Subcutaneous abdominal adipose tissue (tissue), 5 donors: ENCODE results near the gene PDLIM5.
"Not testable (repeated sequence)": the region's sequence is repeated elsewhere in the genome, so short reads cannot be mapped to it uniquely, and the experiment has no call there.

Experiments
- H3K27ac ChIP-seq: one replicate; pipeline ENCODE4 v1.7.0; 2013; ENCODE audit warnings: low read depth, mild to moderate bottlenecking, inconsistent platforms, low read length, moderate library complexity
- H3K27me3 ChIP-seq, 5 donors: one replicate each; pipeline ENCODE4 v1.7.0; 2013; ENCODE audit warnings: low read length in 5 of 5, inconsistent platforms in 1 of 5; ENCODE audit not compliant: control insufficient read depth in 5 of 5, insufficient read depth in 4 of 5
- H3K36me3 ChIP-seq, 5 donors: one replicate each; pipeline ENCODE4 v1.7.0; 2013; ENCODE audit warnings: low read length in 5 of 5; ENCODE audit not compliant: control insufficient read depth in 5 of 5, insufficient read depth in 5 of 5
- H3K4me1 ChIP-seq, 5 donors: one replicate each; pipeline ENCODE4 v1.7.0; 2013; ENCODE audit warnings: low read length in 5 of 5, mild to moderate bottlenecking in 3 of 5, moderate library complexity in 1 of 5; ENCODE audit not compliant: control insufficient read depth in 5 of 5, insufficient read depth in 5 of 5
- H3K4me3 ChIP-seq, 5 donors: one replicate each; pipeline ENCODE4 v1.7.0; 2013; ENCODE audit warnings: low read length in 5 of 5, low read depth in 1 of 5
- H3K9ac ChIP-seq, 5 donors: one replicate each; pipeline ENCODE4 v1.7.0; 2013; ENCODE audit warnings: low read length in 5 of 5, mild to moderate bottlenecking in 4 of 5, moderate library complexity in 3 of 5
- H3K9me3 ChIP-seq, 5 donors: one replicate each; pipeline ENCODE4 v1.7.0; 2013; ENCODE audit warnings: low read length in 5 of 5; ENCODE audit not compliant: control insufficient read depth in 5 of 5
- donor health status: healthy.
- donor health status: healthy.
- donor health status: healthy.
- donor health status: healthy.
- donor health status: healthy.

The PDLIM5 gene

GRCh38 chr4:94650134-94650495, 198.4 kb downstream of the PDLIM5 start:
- Histone ChIP-seq H3K9ac (no peak overlapping the region), H3K27me3 (no peaks in the 10 kb centered on the region), H3K4me3 (no peak overlapping the region), H3K9me3 (no peaks in the 10 kb centered on the region), H3K27ac (no peak overlapping the region), H3K4me1 (peaks cover 0 to 6% (median 0%) of the 10 kb centered on the region in 5 donors), H3K36me3 (peaks cover 6 to 22% (median 13%) of the 10 kb centered on the region in 5 donors)

- Histone ChIP-seq H3K27ac (no peak overlapping the region), H3K36me3 (peaks cover 6 to 18% (median 13%) of the 10 kb centered on the region in 5 donors)
These were observed 198.9 kb downstream of the PDLIM5 start for GRCh38 chr4:94650690-94651089.

GRCh38 chr4:94653095-94653649, 201.4 kb downstream of the PDLIM5 start:
- H3K9ac ChIP-seq, result no peak overlapping the region
- H3K9me3 ChIP-seq, result no peaks in the 10 kb centered on the region
- peaks cover 7 to 15% (median 9%) of the 10 kb centered on the region in 5 donors for H3K36me3 ChIP-seq
- H3K27me3 ChIP-seq, result no peaks in the 10 kb centered on the region
- no peak overlapping the region for H3K27ac ChIP-seq
- no peak overlapping the region for H3K4me3 ChIP-seq
- peaks cover 0 to 6% (median 0%) of the 10 kb centered on the region in 5 donors for H3K4me1 ChIP-seq

More at GRCh38 chr4:94650690-94651089, 198.9 kb downstream of the PDLIM5 start:
- no peaks in the 10 kb centered on the region for H3K27me3 ChIP-seq
- no peak overlapping the region for H3K4me3 ChIP-seq
- no peak overlapping the region for H3K9ac ChIP-seq
- H3K4me1 ChIP-seq, result peaks cover 0 to 6% (median 0%) of the 10 kb centered on the region in 5 donors
- no peaks in the 10 kb centered on the region for H3K9me3 ChIP-seq

DNA sequence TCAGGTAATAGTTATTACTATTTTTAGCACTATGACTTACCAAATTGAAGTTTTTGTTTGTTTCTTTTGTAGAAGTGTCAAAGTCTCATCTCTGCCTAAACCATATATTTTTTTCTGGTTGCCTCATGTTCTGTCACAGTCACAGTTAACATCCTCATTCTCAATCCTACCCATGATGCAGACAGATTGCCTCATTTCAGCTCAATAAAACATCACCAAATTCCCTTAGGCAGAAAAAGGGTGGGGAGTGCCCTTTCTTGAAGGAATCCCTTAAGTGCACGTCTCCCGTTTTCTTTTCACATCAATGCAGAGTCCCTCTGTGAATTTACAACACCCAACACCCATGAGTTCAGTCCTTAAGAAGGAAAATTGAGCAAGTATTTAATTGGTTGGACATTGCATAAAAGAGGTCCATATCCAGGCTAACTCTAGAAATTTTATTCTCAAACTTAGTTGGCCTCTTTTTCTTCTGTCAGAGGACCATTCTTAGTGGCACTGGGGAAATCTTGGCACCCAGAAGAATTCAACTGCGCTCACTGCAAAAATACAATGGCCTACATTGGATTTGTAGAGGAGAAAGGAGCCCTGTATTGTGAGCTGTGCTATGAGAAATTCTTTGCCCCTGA, 202.4 kb downstream of the PDLIM5 start:
- H3K27me3 ChIP-seq, result no peaks in the 10 kb centered on the region
- no peak overlapping the region for H3K4me3 ChIP-seq
- H3K9me3 ChIP-seq, result no peaks in the 10 kb centered on the region
- H3K36me3 ChIP-seq, result peaks cover 6 to 21% (median 13%) of the 10 kb centered on the region in 5 donors
- H3K4me1 ChIP-seq, result peaks cover 0 to 6% (median 0%) of the 10 kb centered on the region in 5 donors
- H3K27ac ChIP-seq, result no peak overlapping the region
- H3K9ac ChIP-seq, result no peak overlapping the region

GRCh38 chr4:94654714-94655113, 203.0 kb downstream of the PDLIM5 start:
- Histone ChIP-seq H3K4me1 (peaks cover 0 to 4% (median 0%) of the 10 kb centered on the region in 5 donors), H3K4me3 (no peak overlapping the region), H3K9me3 (no peaks in the 10 kb centered on the region), H3K36me3 (peaks cover 6 to 23% (median 13%) of the 10 kb centered on the region in 5 donors), H3K27me3 (no peaks in the 10 kb centered on the region), H3K27ac (no peak overlapping the region), H3K9ac (no peak overlapping the region)

DNA sequence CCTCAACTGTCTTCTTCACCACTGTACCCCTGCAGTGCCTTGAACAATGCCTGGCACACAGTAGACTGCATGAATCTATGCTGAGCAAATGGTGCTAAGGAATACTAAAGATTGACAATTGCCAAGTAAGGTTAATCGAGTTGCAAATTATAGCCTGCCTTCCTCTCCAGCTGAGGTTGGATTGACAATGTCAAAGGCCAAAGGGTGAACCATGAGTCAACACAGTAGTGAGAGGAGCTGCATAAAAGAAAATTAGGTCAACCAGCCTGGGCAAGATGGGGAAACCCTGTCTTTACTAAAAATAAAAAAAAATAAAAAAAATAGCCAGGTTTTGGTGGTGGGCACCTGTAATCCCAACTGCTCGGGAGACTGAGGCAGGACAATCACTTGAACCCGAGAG, 208.9 kb downstream of the PDLIM5 start:
- H3K36me3 ChIP-seq, result peaks cover 16 to 41% (median 26%) of the 10 kb centered on the region in 5 donors
- no peak overlapping the region for H3K27ac ChIP-seq
- no peaks in the 10 kb centered on the region for H3K9me3 ChIP-seq
- no peaks in the 10 kb centered on the region for H3K4me1 ChIP-seq
- H3K9ac ChIP-seq, result no peak overlapping the region
- H3K27me3 ChIP-seq, result no peaks in the 10 kb centered on the region
- H3K4me3 ChIP-seq, result no peak overlapping the region

DNA sequence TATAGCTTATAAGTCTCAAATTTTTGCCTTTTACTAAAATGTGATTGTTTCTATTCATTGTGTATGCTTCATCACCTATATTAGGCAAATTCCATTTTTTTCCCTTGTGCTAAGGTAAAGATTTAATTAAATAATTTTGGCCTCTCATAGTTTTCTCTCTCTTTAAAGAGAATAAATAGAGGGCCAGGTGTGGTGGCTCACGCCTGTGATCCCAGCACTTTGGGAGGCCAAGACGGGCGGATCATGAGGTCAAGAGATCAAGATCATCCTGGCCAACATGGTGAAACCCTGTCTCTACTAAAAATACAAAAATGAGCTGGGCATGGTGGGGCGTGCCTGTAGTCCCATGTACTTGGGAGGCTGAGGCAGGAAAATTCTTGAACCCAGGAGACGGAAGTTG, 213.3 kb downstream of the PDLIM5 start:
- not testable (repeated sequence) for H3K27me3 ChIP-seq, H3K27ac ChIP-seq, H3K9me3 ChIP-seq, H3K4me1 ChIP-seq, H3K9ac ChIP-seq, H3K4me3 ChIP-seq
- H3K36me3 ChIP-seq, result peaks cover 10 to 34% (median 23%) of the 10 kb centered on the region in 5 donors

DNA sequence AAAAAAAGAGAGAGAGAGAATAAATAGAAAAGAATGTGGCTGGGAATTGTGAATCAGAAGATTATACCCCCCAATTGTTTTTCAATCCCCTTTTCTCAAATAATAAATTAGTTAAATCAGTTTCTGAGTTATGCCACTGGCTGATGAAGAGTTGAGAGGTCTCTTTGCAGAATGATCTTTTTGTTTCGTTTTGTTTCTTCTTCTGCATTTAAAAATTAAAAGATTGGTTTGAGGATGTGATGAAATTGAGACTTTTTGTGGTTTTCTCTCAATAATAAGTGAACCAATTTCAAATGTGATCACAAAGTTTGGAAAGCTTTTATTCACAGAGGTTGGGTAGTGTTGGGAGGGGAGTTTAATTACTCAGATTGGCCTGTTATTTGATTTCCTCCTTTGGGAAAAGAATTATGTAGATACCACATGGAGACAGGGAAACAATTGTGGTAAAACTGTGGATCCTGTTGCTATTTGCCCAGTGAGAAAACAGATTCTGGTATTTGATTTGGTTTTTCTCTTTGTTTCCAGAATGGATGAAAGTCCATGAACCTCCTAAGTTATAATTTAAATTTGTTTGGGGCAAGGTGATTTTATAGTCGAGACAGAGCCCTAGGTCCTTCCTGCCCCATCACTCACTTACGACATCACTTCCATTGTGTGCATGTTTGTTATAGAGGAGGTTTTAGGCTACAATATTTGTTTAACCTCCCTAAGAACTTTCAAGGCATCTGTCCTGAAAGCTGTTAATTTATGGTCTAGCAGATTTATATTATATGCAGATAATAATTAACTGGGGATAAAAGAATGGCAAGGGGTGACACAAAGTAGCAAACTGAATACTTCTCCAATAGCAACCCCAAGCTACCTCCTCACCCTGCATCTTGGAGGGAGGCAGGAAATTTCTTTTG, 214.0 kb downstream of the PDLIM5 start:
- Histone ChIP-seq H3K9me3 (no peaks in the 10 kb centered on the region), H3K27me3 (no peaks in the 10 kb centered on the region), H3K4me3 (no peak overlapping the region), H3K9ac (no peak overlapping the region), H3K36me3 (peaks cover 7 to 32% (median 18%) of the 10 kb centered on the region in 5 donors), H3K27ac (no peak overlapping the region), H3K4me1 (no peaks in the 10 kb centered on the region)

DNA sequence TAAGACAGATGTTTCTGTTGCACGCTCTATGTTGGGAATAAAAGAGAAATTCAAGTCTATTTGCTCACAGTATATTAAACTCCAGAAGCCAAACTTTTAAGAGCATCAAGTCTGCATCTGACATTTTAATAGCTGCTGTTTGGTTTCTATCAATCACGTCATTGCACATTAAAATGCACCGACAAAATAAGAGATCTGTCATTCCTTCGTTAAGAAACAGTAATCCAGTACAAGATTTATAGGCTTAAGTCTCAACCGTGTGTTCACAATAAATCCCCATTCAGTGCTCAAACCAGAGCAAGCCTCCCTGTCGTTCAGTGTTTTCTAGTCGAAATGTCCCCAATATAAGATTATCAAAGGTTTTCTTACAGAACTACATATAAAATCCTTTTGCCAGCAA, 217.0 kb downstream of the PDLIM5 start:
- no peaks in the 10 kb centered on the region for H3K27me3 ChIP-seq
- H3K4me1 ChIP-seq, result no peaks in the 10 kb centered on the region
- H3K9me3 ChIP-seq, result no peaks in the 10 kb centered on the region
- H3K36me3 ChIP-seq, result peaks cover 5 to 22% (median 7%) of the 10 kb centered on the region in 5 donors
- no peak overlapping the region for H3K27ac ChIP-seq
- H3K4me3 ChIP-seq, result no peak overlapping the region
- no peak overlapping the region for H3K9ac ChIP-seq
